ENCODE data around the gene PSMC4.

The PSMC4 gene

GRCh38 chr19:39983695-39984300 is 12.8 kb downstream of the PSMC4 start:
- TF ChIP-seq, protein P1, sequence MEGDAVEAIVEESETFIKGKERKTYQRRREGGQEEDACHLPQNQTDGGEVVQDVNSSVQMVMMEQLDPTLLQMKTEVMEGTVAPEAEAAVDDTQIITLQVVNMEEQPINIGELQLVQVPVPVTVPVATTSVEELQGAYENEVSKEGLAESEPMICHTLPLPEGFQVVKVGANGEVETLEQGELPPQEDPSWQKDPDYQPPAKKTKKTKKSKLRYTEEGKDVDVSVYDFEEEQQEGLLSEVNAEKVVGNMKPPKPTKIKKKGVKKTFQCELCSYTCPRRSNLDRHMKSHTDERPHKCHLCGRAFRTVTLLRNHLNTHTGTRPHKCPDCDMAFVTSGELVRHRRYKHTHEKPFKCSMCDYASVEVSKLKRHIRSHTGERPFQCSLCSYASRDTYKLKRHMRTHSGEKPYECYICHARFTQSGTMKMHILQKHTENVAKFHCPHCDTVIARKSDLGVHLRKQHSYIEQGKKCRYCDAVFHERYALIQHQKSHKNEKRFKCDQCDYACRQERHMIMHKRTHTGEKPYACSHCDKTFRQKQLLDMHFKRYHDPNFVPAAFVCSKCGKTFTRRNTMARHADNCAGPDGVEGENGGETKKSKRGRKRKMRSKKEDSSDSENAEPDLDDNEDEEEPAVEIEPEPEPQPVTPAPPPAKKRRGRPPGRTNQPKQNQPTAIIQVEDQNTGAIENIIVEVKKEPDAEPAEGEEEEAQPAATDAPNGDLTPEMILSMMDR (IDR thresholded peaks at IDR 0.05; ENCODE audit: low read depth, low read length, missing control alignments) = no peak
- H3K4me3 ChIP-seq (ENCODE audit: low read depth, low read length) = no peak overlapping the region
- DNase-seq (ENCODE audit: low read depth) = no peak

DNA sequence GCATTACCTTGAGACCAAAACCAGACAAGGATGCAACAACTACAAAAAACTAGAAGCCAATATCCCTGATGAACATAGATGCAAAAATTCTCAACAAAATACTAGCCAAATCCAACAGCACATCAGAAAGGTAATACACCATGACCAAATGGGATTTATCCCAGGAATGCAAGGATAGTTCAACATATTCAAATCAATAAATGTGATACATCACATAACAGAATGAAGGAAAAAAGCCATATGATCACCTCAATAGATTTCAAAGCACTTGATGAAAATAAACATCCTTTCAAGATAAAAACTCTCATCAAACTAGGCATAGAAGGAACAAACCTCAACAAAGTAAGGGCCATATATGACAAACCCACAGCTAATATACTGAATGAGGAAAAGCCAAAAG is 15.7 kb downstream of the PSMC4 start:
- TF ChIP-seq, protein P1 (IDR thresholded peaks at IDR 0.05; ENCODE audit: low read depth, low read length, missing control alignments) = no peak
- H3K4me3 ChIP-seq (ENCODE audit: low read depth, low read length) = no peak overlapping the region
- DNase-seq (ENCODE audit: low read depth) = no peak

DNA sequence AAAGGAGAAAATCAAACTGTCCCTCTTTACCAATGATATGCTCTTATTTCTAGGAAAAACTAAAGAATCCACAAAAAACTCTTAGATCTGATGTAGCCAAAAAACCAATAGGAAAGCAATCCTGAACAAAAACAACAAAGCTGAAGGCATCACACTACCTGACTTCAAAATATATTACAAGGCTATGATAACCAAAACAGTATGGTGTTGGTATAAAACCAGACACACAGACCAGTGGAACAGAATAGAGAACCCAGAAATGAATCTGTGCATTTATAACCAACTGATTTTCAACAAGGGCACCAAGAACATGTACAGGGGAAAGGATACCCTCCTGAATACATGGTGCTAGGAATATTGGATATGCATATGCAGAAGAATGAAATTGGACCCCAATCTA is 16.2 kb downstream of the PSMC4 start:
- TF ChIP-seq, protein P1 (IDR thresholded peaks at IDR 0.05; ENCODE audit: low read depth, low read length, missing control alignments) = no peak

DNA sequence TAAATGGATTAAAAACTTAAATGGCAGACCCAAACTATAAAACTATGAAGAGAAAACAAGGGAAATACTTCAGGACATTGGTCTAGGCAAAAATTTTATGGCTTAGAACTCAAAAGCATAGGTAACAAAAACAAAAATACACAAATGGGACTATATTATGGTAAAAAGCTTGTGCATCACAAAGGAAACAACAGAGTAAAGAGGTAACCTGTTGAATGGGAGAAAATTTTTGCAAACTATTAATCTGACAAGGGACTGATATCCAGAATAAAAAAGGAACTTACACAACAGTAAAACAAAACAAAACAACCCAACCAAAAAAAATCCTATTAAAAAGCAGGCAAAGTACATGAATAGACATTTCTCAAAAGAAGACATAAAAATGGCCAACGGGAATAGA is 16.6 kb downstream of the PSMC4 start:
- DNase-seq (ENCODE audit: low read depth) = no peak
- no peak overlapping the region for H3K4me3 ChIP-seq (ENCODE audit: low read depth, low read length)
- TF ChIP-seq, protein P1 (IDR thresholded peaks at IDR 0.05; ENCODE audit: low read depth, low read length, missing control alignments) = no peak

More for the DNA sequence above, 16.2 kb downstream of the PSMC4 start:
- DNase-seq (ENCODE audit: low read depth) = no peak
- no peak overlapping the region for H3K4me3 ChIP-seq (ENCODE audit: low read depth, low read length)

- TF ChIP-seq, protein P1 (IDR thresholded peaks at IDR 0.05; ENCODE audit: low read depth, low read length, missing control alignments) = no peak
- no peak overlapping the region for H3K4me3 ChIP-seq (ENCODE audit: low read depth, low read length)
- DNase-seq (ENCODE audit: low read depth) = no peak
Measured at GRCh38 chr19:39993605-39994004, 22.6 kb downstream of the PSMC4 start.

GRCh38 chr19:39994361-39994760 is 23.4 kb downstream of the PSMC4 start:
- TF ChIP-seq, protein P1 (IDR thresholded peaks at IDR 0.05; ENCODE audit: low read depth, low read length, missing control alignments) = no peak
- H3K4me3 ChIP-seq (ENCODE audit: low read depth, low read length) = no peak overlapping the region
- no peak for DNase-seq (ENCODE audit: low read depth)

DNA sequence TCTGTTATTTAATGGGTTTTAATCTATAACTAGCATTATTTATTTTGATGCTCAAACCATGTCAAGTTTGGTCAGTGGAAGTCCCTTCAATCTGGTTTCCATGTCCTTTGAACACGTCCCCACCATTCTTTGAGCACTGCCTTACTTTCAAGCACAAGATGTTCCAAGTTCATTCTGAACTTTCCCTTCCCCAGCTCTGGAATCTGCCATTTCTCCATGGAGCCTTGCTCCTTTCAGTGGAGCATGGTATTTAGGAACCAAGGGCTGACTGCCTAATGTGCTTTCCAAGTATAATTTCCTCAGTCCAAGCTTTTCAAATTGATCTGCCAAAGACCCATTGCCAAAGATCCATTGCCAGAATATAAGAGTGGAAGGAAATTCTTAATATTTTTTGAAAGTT is 24.8 kb downstream of the PSMC4 start:
- no peak for DNase-seq (ENCODE audit: low read depth)
- H3K4me3 ChIP-seq (ENCODE audit: low read depth, low read length) = peak overlapping the region; percentile 79
- TF ChIP-seq, protein P1 (IDR thresholded peaks at IDR 0.05; ENCODE audit: low read depth, low read length, missing control alignments) = no peak

All from GM12864 (cell line).